ENCODE data around the gene CASD1. TPM values are rescaled to one million over a fixed set of nuclear protein-coding genes. Genes with fewer than 3 reads are reported as not detected.

CASD1 gene
- total RNA-seq, 2 donors from 2014 or later: 40.4 to 68.8 TPM

DNA sequence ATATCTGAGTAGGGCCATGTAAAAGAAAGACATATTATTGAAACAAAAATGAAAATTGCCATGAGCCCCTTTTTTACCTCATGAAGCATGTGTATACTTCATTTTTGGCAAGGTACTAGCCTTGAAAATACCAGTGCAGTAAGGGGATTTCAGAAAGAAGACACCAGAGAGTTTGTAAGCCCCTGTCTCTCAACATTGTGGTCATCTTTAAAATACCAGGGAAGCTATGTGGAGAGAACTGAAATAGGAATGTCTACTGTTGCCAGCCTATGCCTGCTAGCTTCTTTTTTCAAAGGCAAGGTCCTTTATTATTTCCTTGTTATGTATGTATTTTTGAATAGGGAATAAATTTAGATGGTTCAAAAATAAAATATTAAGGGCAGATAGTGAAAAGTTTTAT lies 57.8 kb downstream of the CASD1 start:
- Histone ChIP-seq H3K4me3 (ENCODE audit: low read length) (no peak overlapping the region), H3K27me3 (ENCODE audit: control insufficient read depth, insufficient read depth, low read length, poor library complexity, severe bottlenecking) (no peaks in the 10 kb centered on the region), H3K4me1 (ENCODE audit: control insufficient read depth, insufficient read depth, low read length) (no peaks in the 10 kb centered on the region), H3K9ac (ENCODE audit: extremely low read depth, low read length, poor library complexity, severe bottlenecking) (no peak overlapping the region), H3K36me3 (ENCODE audit: control insufficient read depth, insufficient read depth, low read length) (no peaks in the 10 kb centered on the region), H3K9me3 (ENCODE audit: control insufficient read depth, low read length) (peaks cover 18% of the 10 kb centered on the region), H3K27ac (ENCODE audit: low read depth, low read length) (no peak overlapping the region)
- peaks cover 7% of the 10 kb centered on the region for H3K9me3 Mint-ChIP-seq
- no peak overlapping the region for H3K4me3 Mint-ChIP-seq
- DNase-seq: no peak
- H3K4me1 Mint-ChIP-seq: no peaks in the 10 kb centered on the region
- peaks cover 22% of the 10 kb centered on the region for H3K36me3 Mint-ChIP-seq (ENCODE audit: low read depth)
- TF ChIP-seq, protein P1, sequence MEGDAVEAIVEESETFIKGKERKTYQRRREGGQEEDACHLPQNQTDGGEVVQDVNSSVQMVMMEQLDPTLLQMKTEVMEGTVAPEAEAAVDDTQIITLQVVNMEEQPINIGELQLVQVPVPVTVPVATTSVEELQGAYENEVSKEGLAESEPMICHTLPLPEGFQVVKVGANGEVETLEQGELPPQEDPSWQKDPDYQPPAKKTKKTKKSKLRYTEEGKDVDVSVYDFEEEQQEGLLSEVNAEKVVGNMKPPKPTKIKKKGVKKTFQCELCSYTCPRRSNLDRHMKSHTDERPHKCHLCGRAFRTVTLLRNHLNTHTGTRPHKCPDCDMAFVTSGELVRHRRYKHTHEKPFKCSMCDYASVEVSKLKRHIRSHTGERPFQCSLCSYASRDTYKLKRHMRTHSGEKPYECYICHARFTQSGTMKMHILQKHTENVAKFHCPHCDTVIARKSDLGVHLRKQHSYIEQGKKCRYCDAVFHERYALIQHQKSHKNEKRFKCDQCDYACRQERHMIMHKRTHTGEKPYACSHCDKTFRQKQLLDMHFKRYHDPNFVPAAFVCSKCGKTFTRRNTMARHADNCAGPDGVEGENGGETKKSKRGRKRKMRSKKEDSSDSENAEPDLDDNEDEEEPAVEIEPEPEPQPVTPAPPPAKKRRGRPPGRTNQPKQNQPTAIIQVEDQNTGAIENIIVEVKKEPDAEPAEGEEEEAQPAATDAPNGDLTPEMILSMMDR (conservative IDR thresholded peaks at IDR 0.05): no peak
- H3K27ac Mint-ChIP-seq: no peak overlapping the region
- H3K27me3 Mint-ChIP-seq (ENCODE audit: insufficient read depth): no peaks in the 10 kb centered on the region

GRCh38 chr7:94571816-94572215 lies 62.2 kb downstream of the CASD1 start:
- H3K27ac Mint-ChIP-seq: no peak overlapping the region
- no peaks in the 10 kb centered on the region for H3K4me1 Mint-ChIP-seq
- TF ChIP-seq, protein P1 (conservative IDR thresholded peaks at IDR 0.05): no peak

DNA sequence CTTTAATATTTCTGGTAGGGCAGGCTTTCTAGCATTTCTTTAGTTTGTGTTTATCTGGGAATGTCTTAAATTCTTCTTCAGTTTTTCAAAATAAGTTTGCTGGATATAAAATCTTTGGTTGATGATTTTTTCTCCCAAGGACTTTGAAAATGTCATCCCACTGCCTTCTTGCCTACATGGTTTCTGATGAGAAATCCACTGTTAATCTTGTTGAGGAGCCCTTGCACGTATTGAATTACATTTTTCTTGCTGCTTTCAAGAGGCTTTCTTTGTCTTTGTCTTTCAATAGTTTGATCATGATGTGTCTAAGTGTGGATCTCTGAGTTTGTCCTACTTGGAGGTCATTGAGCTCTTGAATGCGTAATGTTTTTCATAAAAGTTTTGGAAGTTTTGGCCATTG lies 66.0 kb downstream of the CASD1 start:
- TF ChIP-seq, protein P1 (conservative IDR thresholded peaks at IDR 0.05): no peak
- no peak overlapping the region for H3K4me3 ChIP-seq (ENCODE audit: low read length)
- no peak overlapping the region for H3K9ac ChIP-seq (ENCODE audit: extremely low read depth, low read length, poor library complexity, severe bottlenecking)
- Mint-ChIP-seq H3K4me3 (no peak overlapping the region), H3K27ac (no peak overlapping the region), H3K9me3 (peaks cover 40% of the 10 kb centered on the region), H3K27me3 (ENCODE audit: insufficient read depth) (no peaks in the 10 kb centered on the region), H3K4me1 (peaks cover 3% of the 10 kb centered on the region), H3K36me3 (ENCODE audit: low read depth) (peaks cover 72% of the 10 kb centered on the region)
- DNase-seq: no peak
- no peaks in the 10 kb centered on the region for H3K27me3 ChIP-seq (ENCODE audit: control insufficient read depth, insufficient read depth, low read length, poor library complexity, severe bottlenecking)
- WGBS, 2 experiments (ENCODE audit: insufficient coverage in 1 of 2, insufficient read length in 1 of 2): 90 to 96% methylated on average over 2 of the region's 2 CpGs
- no peak overlapping the region for H3K27ac ChIP-seq (ENCODE audit: low read depth, low read length)
- peaks cover 37% of the 10 kb centered on the region for H3K9me3 ChIP-seq (ENCODE audit: control insufficient read depth, low read length)
- H3K4me1 ChIP-seq (ENCODE audit: control insufficient read depth, insufficient read depth, low read length): no peaks in the 10 kb centered on the region
- peaks cover 26% of the 10 kb centered on the region for H3K36me3 ChIP-seq (ENCODE audit: control insufficient read depth, insufficient read depth, low read length)

More at GRCh38 chr7:94571816-94572215, 62.2 kb downstream of the CASD1 start:
- H3K9me3 ChIP-seq (ENCODE audit: control insufficient read depth, low read length): peaks cover 47% of the 10 kb centered on the region
- H3K27ac ChIP-seq (ENCODE audit: low read depth, low read length): no peak overlapping the region
- DNase-seq: no peak
- Mint-ChIP-seq H3K36me3 (ENCODE audit: low read depth) (peaks cover 62% of the 10 kb centered on the region), H3K4me3 (no peak overlapping the region), H3K27me3 (ENCODE audit: insufficient read depth) (no peaks in the 10 kb centered on the region), H3K9me3 (peaks cover 45% of the 10 kb centered on the region)
- H3K9ac ChIP-seq (ENCODE audit: extremely low read depth, low read length, poor library complexity, severe bottlenecking): no peak overlapping the region
- H3K4me3 ChIP-seq (ENCODE audit: low read length): no peak overlapping the region
- no peaks in the 10 kb centered on the region for H3K27me3 ChIP-seq (ENCODE audit: control insufficient read depth, insufficient read depth, low read length, poor library complexity, severe bottlenecking)
- H3K4me1 ChIP-seq (ENCODE audit: control insufficient read depth, insufficient read depth, low read length): no peaks in the 10 kb centered on the region
- peaks cover 18% of the 10 kb centered on the region for H3K36me3 ChIP-seq (ENCODE audit: control insufficient read depth, insufficient read depth, low read length)
